ENCODE measurements around the gene TOR4A. TPM values are rescaled to one million over a fixed set of nuclear protein-coding genes. Genes with fewer than 3 reads are reported as not detected.

Gene TOR4A
- total and polyA plus RNA-seq, 2 experiments from 2014 or later: 2.0 to 19.0 TPM

DNA sequence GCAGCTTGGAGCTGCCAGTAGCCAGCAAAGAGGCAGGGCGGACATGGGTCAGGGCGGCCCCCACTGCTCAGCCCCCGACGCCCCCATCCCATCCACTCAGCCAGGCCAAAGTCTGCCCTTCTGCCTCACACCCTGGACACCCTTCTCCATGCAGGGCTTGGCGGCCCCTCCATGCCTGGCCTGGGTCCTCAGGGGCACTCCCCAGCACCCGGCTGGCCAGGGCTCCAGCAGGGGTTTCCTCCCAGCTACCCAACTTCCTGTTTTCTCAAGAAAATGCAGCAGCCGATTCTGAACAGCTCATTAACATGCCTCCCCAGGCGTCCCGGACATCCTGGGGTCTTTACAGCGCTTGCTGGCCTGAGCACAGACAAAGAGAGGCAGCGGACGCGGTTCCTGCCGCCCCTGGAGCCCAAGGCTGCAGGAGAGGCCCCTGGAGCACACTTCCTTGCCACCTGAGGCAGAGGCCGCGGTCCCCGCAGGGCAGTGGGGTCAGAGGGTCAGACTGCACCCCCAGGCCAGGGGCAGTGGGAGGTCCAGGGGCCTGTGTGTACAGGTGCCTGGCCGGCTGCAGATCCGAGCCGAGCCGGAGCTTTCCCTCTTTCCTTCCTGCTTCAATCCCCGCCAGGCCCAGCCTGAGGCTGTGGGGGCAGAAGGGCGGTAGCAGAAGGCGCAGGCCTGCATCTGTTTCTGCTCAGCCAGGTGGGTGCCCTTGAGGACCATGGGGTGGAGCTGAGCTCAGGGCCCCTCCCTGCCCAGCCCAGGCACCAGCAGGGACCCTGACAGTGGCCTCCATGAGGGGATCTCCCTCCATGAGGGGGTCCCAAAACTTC is 43.2 kb downstream of the TOR4A start (continued):
- TF ChIP-seq, protein P1, sequence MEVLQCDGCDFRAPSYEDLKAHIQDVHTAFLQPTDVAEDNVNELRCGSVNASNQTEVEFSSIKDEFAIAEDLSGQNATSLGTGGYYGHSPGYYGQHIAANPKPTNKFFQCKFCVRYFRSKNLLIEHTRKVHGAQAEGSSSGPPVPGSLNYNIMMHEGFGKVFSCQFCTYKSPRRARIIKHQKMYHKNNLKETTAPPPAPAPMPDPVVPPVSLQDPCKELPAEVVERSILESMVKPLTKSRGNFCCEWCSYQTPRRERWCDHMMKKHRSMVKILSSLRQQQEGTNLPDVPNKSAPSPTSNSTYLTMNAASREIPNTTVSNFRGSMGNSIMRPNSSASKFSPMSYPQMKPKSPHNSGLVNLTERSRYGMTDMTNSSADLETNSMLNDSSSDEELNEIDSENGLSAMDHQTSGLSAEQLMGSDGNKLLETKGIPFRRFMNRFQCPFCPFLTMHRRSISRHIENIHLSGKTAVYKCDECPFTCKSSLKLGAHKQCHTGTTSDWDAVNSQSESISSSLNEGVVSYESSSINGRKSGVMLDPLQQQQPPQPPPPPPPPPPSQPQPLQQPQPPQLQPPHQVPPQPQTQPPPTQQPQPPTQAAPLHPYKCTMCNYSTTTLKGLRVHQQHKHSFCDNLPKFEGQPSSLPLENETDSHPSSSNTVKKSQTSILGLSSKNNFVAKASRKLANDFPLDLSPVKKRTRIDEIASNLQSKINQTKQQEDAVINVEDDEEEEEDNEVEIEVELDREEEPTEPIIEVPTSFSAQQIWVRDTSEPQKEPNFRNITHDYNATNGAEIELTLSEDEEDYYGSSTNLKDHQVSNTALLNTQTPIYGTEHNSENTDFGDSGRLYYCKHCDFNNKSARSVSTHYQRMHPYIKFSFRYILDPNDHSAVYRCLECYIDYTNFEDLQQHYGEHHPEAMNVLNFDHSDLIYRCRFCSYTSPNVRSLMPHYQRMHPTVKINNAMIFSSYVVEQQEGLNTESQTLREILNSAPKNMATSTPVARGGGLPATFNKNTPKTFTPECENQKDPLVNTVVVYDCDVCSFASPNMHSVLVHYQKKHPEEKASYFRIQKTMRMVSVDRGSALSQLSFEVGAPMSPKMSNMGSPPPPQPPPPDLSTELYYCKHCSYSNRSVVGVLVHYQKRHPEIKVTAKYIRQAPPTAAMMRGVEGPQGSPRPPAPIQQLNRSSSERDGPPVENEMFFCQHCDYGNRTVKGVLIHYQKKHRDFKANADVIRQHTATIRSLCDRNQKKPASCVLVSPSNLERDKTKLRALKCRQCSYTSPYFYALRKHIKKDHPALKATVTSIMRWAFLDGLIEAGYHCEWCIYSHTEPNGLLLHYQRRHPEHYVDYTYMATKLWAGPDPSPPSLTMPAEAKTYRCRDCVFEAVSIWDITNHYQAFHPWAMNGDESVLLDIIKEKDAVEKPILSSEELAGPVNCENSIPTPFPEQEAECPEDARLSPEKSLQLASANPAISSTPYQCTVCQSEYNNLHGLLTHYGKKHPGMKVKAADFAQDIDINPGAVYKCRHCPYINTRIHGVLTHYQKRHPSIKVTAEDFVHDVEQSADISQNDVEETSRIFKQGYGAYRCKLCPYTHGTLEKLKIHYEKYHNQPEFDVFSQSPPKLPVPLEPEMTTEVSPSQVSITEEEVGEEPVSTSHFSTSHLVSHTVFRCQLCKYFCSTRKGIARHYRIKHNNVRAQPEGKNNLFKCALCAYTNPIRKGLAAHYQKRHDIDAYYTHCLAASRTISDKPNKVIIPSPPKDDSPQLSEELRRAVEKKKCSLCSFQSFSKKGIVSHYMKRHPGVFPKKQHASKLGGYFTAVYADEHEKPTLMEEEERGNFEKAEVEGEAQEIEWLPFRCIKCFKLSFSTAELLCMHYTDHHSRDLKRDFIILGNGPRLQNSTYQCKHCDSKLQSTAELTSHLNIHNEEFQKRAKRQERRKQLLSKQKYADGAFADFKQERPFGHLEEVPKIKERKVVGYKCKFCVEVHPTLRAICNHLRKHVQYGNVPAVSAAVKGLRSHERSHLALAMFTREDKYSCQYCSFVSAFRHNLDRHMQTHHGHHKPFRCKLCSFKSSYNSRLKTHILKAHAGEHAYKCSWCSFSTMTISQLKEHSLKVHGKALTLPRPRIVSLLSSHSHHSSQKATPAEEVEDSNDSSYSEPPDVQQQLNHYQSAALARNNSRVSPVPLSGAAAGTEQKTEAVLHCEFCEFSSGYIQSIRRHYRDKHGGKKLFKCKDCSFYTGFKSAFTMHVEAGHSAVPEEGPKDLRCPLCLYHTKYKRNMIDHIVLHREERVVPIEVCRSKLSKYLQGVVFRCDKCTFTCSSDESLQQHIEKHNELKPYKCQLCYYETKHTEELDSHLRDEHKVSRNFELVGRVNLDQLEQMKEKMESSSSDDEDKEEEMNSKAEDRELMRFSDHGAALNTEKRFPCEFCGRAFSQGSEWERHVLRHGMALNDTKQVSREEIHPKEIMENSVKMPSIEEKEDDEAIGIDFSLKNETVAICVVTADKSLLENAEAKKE (CRISPR knock-in tag; IDR thresholded peaks at IDR 0.05): no peak
- no peak for TF ChIP-seq ZNF331 (CRISPR knock-in tag; IDR thresholded peaks at IDR 0.05; ENCODE audit: low read depth)
- TF ChIP-seq CREB1 (CRISPR knock-in tag; IDR thresholded peaks at IDR 0.05; ENCODE audit: low read depth): no peak
- no peak for TF ChIP-seq EZH2phosphoT487 (IDR thresholded peaks at IDR 0.05; ENCODE audit: unreplicated experiment)
- TF ChIP-seq ZNF114 (CRISPR knock-in tag; IDR thresholded peaks at IDR 0.05): no peak
- TF ChIP-seq, protein P2, sequence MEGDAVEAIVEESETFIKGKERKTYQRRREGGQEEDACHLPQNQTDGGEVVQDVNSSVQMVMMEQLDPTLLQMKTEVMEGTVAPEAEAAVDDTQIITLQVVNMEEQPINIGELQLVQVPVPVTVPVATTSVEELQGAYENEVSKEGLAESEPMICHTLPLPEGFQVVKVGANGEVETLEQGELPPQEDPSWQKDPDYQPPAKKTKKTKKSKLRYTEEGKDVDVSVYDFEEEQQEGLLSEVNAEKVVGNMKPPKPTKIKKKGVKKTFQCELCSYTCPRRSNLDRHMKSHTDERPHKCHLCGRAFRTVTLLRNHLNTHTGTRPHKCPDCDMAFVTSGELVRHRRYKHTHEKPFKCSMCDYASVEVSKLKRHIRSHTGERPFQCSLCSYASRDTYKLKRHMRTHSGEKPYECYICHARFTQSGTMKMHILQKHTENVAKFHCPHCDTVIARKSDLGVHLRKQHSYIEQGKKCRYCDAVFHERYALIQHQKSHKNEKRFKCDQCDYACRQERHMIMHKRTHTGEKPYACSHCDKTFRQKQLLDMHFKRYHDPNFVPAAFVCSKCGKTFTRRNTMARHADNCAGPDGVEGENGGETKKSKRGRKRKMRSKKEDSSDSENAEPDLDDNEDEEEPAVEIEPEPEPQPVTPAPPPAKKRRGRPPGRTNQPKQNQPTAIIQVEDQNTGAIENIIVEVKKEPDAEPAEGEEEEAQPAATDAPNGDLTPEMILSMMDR (conservative IDR thresholded peaks at IDR 0.05; ENCODE audit: low read depth in 2 of 2): no peak

Data from GM23338 (cell line).